HepG2 (cell line): ENCODE results near the gene ARHGAP23. TPM values are rescaled to one million over a fixed set of nuclear protein-coding genes. Genes with fewer than 3 reads are reported as not detected.
A peak's percentile ranks its signal among the peaks of the same experiment; 100 is the strongest.

ENCODE experiments used
- ATAC-seq: fragments of 200-7000 bp; cut with Tn5 transposase; 3 replicates; pipeline ENCODE4 v1.9.1; 2020; ENCODE audit warnings: mild to moderate bottlenecking, moderate library complexity
- BruUV-seq: library from RNA; stranded (reverse); fragments of 400-500 nt; replicated peaks from 2 replicates; lab custom pipeline; 2021; lab: Mats Ljungman, UMichigan
- CTCF ChIA-PET: fragments of 300-600 bp; formaldehyde crosslinking; extraction: SDS; loops from one replicate; lab custom pipeline; 2021; ENCODE audit warnings: low total read pairs, inconsistent platforms, low intra/inter-chr PET ratio; lab: Yijun Ruan, JAX
- POLR2A ChIA-PET: fragments of 350-600 bp; sonication (Branson Sonifier 250); formaldehyde crosslinking; loops from one replicate; lab custom pipeline; 2020; ENCODE audit warnings: antibody characterized with exemption, inconsistent platforms; lab: Yijun Ruan, JAX
- DNase-seq: peaks from one replicate; pipeline ENCODE4 v3.0.0-alpha.2; 2015; ENCODE audit warnings: low spot score
- FAIRE-seq: peaks from 3 replicates; lab custom pipeline; 2011; peaks lifted over from hg19 to GRCh38; lab: Jason Lieb, UNC
- H2AFZ ChIP-seq: one replicate; pipeline ENCODE4 v1.6.1; 2011; ENCODE audit warnings: low read length, inconsistent platforms
- H3K27ac ChIP-seq: fragments of 300-600 bp; 3 replicates; pipeline ENCODE4 v1.8.0; 2011; ENCODE audit warnings: mixed run types, mild to moderate bottlenecking, mixed read lengths, low read length, inconsistent platforms; ENCODE audit not compliant: insufficient read depth; ENCODE audit errors: extremely low read length
- H3K27me3 ChIP-seq, 2 experiments: fragments of 200-600 bp in 1 of 2; 2 replicates in 1 of 2; 3 replicates in 1 of 2; pipeline versions ENCODE4 v1.6.0 to v1.8.0; 2011; ENCODE audit warnings: low read length in 2 of 2, mild to moderate bottlenecking in 2 of 2, moderate library complexity in 2 of 2, inconsistent platforms in 1 of 2; ENCODE audit not compliant: insufficient read depth in 2 of 2, control insufficient read depth in 1 of 2
- H3K36me3 ChIP-seq, 2 experiments: fragments of 200-600 bp in 1 of 2; replicated peaks in 1 of 2; 2 replicates in 1 of 2; 3 replicates in 1 of 2; pipeline versions ENCODE4 v1.5.1 to v1.8.0; 2011; ENCODE audit warnings: low read length in 2 of 2, inconsistent platforms in 1 of 2; ENCODE audit not compliant: insufficient read depth in 2 of 2, control insufficient read depth in 1 of 2
- H3K4me1 ChIP-seq: 2 replicates; pipeline ENCODE4 v1.5.1; 2012; ENCODE audit warnings: low read length, inconsistent platforms; ENCODE audit not compliant: insufficient read depth
- H3K4me2 ChIP-seq: 2 replicates; pipeline ENCODE4 v1.6.0; 2011; ENCODE audit warnings: low read depth, low read length, inconsistent platforms
- H3K4me3 ChIP-seq, 3 experiments: fragments of 200-600 bp in 1 of 3; sonication (generic), shearing (Covaris generic) in 1 of 3; replicated peaks in 1 of 3; 2 replicates each; pipeline ENCODE4 v1.5.1; 2011 to 2016; ENCODE audit warnings: low read length in 3 of 3, inconsistent platforms in 2 of 3, low read depth in 2 of 3, mild to moderate bottlenecking in 2 of 3, control low read depth in 1 of 3, mixed read lengths in 1 of 3; ENCODE audit not compliant: insufficient read depth in 1 of 3
- H3K79me2 ChIP-seq: one replicate; pipeline ENCODE4 v1.6.1; 2011; ENCODE audit warnings: low read length, inconsistent platforms; ENCODE audit not compliant: insufficient read depth
- H3K9ac ChIP-seq: 2 replicates; pipeline ENCODE4 v1.6.0; 2011; ENCODE audit warnings: mild to moderate bottlenecking, low read depth, low read length, inconsistent platforms; ENCODE audit not compliant: insufficient read depth
- H3K9me3 ChIP-seq: 2 replicates; pipeline ENCODE4 v1.5.1; 2012; ENCODE audit warnings: mild to moderate bottlenecking, low read length
- H4K20me1 ChIP-seq: 2 replicates; pipeline ENCODE4 v1.6.0; 2011; ENCODE audit warnings: inconsistent platforms, mild to moderate bottlenecking, low read length, moderate library complexity; ENCODE audit not compliant: insufficient read depth
- AHR ChIP-seq: IDR thresholded peaks from 2 replicates; pipeline ENCODE4 v1.6.1; 2018; ENCODE audit warnings: missing genetic modification reagents, missing compliant biosample characterization
- HOXA5 ChIP-seq: sonication (generic); formaldehyde crosslinking; IDR thresholded peaks from 2 replicates; pipeline ENCODE4 v1.4.0; 2020; ENCODE audit warnings: missing genetic modification reagents
- MTA1 ChIP-seq: sonication (generic); formaldehyde crosslinking; IDR thresholded peaks from 2 replicates; pipeline ENCODE4 v1.4.0; 2020; ENCODE audit warnings: missing genetic modification reagents, mild to moderate bottlenecking, borderline replicate concordance
- MYNN ChIP-seq: sonication (generic); formaldehyde crosslinking; IDR thresholded peaks from 2 replicates; pipeline ENCODE4 v1.4.0; 2020; ENCODE audit warnings: mild to moderate bottlenecking, low read depth, missing genetic modification reagents
- RELA ChIP-seq: sonication (generic); formaldehyde crosslinking; IDR thresholded peaks from 2 replicates; pipeline ENCODE4 v1.4.0; 2020; ENCODE audit warnings: missing genetic modification reagents
- SMYD3 ChIP-seq: sonication (generic); formaldehyde crosslinking; IDR thresholded peaks from 2 replicates; pipeline ENCODE4 v1.8.1; 2023; ENCODE audit warnings: mild to moderate bottlenecking, missing genetic modification reagents
- SRSF1 ChIP-seq: fragments of 200-400 bp; formaldehyde crosslinking; optimal IDR thresholded peaks from 2 replicates; pipeline ENCODE3; 2017; ENCODE audit warnings: mild to moderate bottlenecking, low read depth, low read length, moderate library complexity
- TCF7 ChIP-seq: sonication (generic); IDR thresholded peaks from 2 replicates; pipeline ENCODE4 v1.6.1; 2016; ENCODE audit warnings: antibody characterized with exemption, low read depth
- ZFP82 ChIP-seq: sonication (generic); formaldehyde crosslinking; IDR thresholded peaks from 2 replicates; pipeline ENCODE4 v1.5.1; 2020; ENCODE audit warnings: mild to moderate bottlenecking, missing genetic modification reagents, borderline replicate concordance
- ZNF143 ChIP-seq: sonication (generic); formaldehyde crosslinking; IDR thresholded peaks from 2 replicates; pipeline ENCODE4 v1.4.0; 2020; ENCODE audit warnings: missing genetic modification reagents
- ZNF24 ChIP-seq: fragments of 450-650 bp; IDR thresholded peaks from 2 replicates; pipeline ENCODE4 v1.6.1; 2017; ENCODE audit warnings: antibody characterized with exemption, mild to moderate bottlenecking
- ZNF367 ChIP-seq: sonication (generic); formaldehyde crosslinking; IDR thresholded peaks from 2 replicates; pipeline ENCODE4 v1.4.0; 2020; ENCODE audit warnings: missing genetic modification reagents, borderline replicate concordance
- ZNF382 ChIP-seq: sonication (generic); formaldehyde crosslinking; IDR thresholded peaks from 2 replicates; pipeline ENCODE4 v1.5.0; 2020; ENCODE audit warnings: missing genetic modification reagents, mild to moderate bottlenecking, borderline replicate concordance
- ZNF556 ChIP-seq: sonication (generic); formaldehyde crosslinking; IDR thresholded peaks from 2 replicates; pipeline ENCODE4 v1.4.0; 2020; ENCODE audit warnings: mild to moderate bottlenecking, missing genetic modification reagents, borderline replicate concordance
- ZNF788 ChIP-seq: sonication (generic); formaldehyde crosslinking; IDR thresholded peaks from 2 replicates; pipeline ENCODE4 v1.5.0; 2020; ENCODE audit warnings: mild to moderate bottlenecking, missing genetic modification reagents, borderline replicate concordance
- ZNF790 ChIP-seq: sonication (generic); formaldehyde crosslinking; IDR thresholded peaks from 2 replicates; pipeline ENCODE4 v1.8.0; 2022; ENCODE audit warnings: missing genetic modification reagents, mild to moderate bottlenecking, borderline replicate concordance
- WGBS: methylation state at CpG from one replicate; pipeline ENCODE4 v1.1.6; 2017; ENCODE audit warnings: low lambda C conversion rate; 5-methylcytosine and 5-hydroxymethylcytosine counted together
- in situ Hi-C: cut with HindIII; loops from 2 replicates; pipeline ENCODE4 v1.10.0; 2017; ENCODE audit warnings: low pct_unique_long_range_greater_than_20kb; ENCODE audit not compliant: extremely low pct_ligation_motif_present
- intact Hi-C: fragments of 100-400 bp; cut with micrococcal nuclease; formaldehyde crosslinking; loops from one replicate; pipeline ENCODE4 v1.10.0; 2022; ENCODE audit not compliant: unreplicated experiment
- polyA plus RNA-seq, 8 experiments: library from polyadenylated mRNA; depleted of rRNA in 3 of 8; stranded (reverse) in 7 of 8; unstranded in 1 of 8; fragments of >200 nt; fragmentation: Illumina TruSeq in 4 of 8; extraction: Trizol in 4 of 8; gene quantifications; 2 replicates each; pipeline versions ENCODE4 v1.2.1 to v1.2.3, GENCODE V29; 2011 to 2016; ENCODE audit warnings: low read depth in 4 of 8, missing spikeins in 1 of 8, mixed read lengths in 1 of 8; ENCODE audit not compliant: insufficient read depth in 1 of 8
- total RNA-seq, 5 experiments: library from RNA; depleted of rRNA; stranded (reverse); fragments of >200 nt; fragmentation: Illumina TruSeq; extraction: Trizol; gene quantifications; 2 replicates each; pipeline ENCODE4 v1.2.3, GENCODE V29; 2016; ENCODE audit warnings: low read depth in 1 of 5
- TF ChIP-seq, protein P1 (sequence below): sonication (generic); formaldehyde crosslinking; IDR thresholded peaks from 2 replicates; pipeline ENCODE4 v1.4.0; 2020; ENCODE audit warnings: low read depth, mild to moderate bottlenecking, missing genetic modification reagents

Gene ARHGAP23
- total and polyA plus RNA-seq, 2 of the 13 experiments (the other 11 are each of a cell fraction or from before 2014, with no cell fraction given) = 0.03 TPM; not detected in 1

GRCh38 chr17:38532451-38532850, 104.2 kb downstream of the ARHGAP23 start:
- no TSS peak for BruUV-seq
- Histone ChIP-seq H2AFZ (no peak overlapping the region), H4K20me1 (no peaks in the 10 kb centered on the region; the same call in 1 of the 2 replicates), H3K27me3 (peaks cover 9 to 59% of the 10 kb centered on the region in 2 experiments), H3K36me3 (no peaks in the 10 kb centered on the region), H3K4me2 (no peak overlapping the region), H3K4me3 (no peak overlapping the region), H3K27ac (no peak overlapping the region), H3K9ac (no peak overlapping the region), H3K79me2 (no peaks in the 10 kb centered on the region), H3K9me3 (no peaks in the 10 kb centered on the region), H3K4me1 (no peaks in the 10 kb centered on the region)
- FAIRE-seq = no peak
- WGBS = 45% methylated on average over 16 of the region's 16 CpGs
- peak; percentile 32 for ATAC-seq
- ChIA-PET CTCF (no interaction called here), POLR2A (no interaction called here)
- no peak for DNase-seq
- in situ Hi-C loops (no loop called here), intact Hi-C loops (no loop called here)
- TF ChIP-seq AHR (CRISPR knock-in tag) (no peak), RELA (CRISPR knock-in tag) (no peak), TCF7 (no peak), ZNF24 (no peak), ZNF382 (CRISPR knock-in tag) (no peak), SMYD3 (CRISPR knock-in tag) (no peak), ZNF556 (CRISPR knock-in tag) (no peak), ZFP82 (CRISPR knock-in tag) (no peak), ZNF367 (CRISPR knock-in tag) (no peak), HOXA5 (no peak), ZNF143 (no peak), MYNN (CRISPR knock-in tag) (no peak), ZNF788 (CRISPR knock-in tag) (no peak), SRSF1 (no peak), MTA1 (CRISPR knock-in tag) (no peak), ZNF790 (CRISPR knock-in tag) (no peak)
- TF ChIP-seq, protein P1, sequence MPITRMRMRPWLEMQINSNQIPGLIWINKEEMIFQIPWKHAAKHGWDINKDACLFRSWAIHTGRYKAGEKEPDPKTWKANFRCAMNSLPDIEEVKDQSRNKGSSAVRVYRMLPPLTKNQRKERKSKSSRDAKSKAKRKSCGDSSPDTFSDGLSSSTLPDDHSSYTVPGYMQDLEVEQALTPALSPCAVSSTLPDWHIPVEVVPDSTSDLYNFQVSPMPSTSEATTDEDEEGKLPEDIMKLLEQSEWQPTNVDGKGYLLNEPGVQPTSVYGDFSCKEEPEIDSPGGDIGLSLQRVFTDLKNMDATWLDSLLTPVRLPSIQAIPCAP (CRISPR knock-in tag) = no peak
